Loucy (cell line): ENCODE results near the gene DOLK.
"Not testable (repeated sequence)": the region's sequence is repeated elsewhere in the genome, so short reads cannot be mapped to it uniquely, and the experiment has no call there.

Experiments used
- H2AFZ ChIP-seq: fragments of 200-600 bp; sonication (generic); 2 replicates; pipeline ENCODE4 v1.6.0; 2016; ENCODE audit warnings: antibody characterized with exemption, mild to moderate bottlenecking, low read length, moderate library complexity
- H3F3A ChIP-seq: fragments of 200-600 bp; 2 replicates; pipeline ENCODE4 v1.6.0; 2016; ENCODE audit warnings: antibody characterized with exemption, low read depth, mild to moderate bottlenecking
- H3K27me3 ChIP-seq: fragments of 200-600 bp; sonication (generic); 2 replicates; pipeline ENCODE4 v1.6.1; 2014; ENCODE audit warnings: low read length, mild to moderate bottlenecking; ENCODE audit not compliant: insufficient read depth, poor library complexity, severe bottlenecking
- H3K36me3 ChIP-seq: fragments of 200-600 bp; sonication (generic); 2 replicates; pipeline ENCODE4 v1.6.1; 2016; ENCODE audit warnings: low read length; ENCODE audit not compliant: insufficient read depth
- H3K4me1 ChIP-seq: fragments of 200-600 bp; sonication (generic); 2 replicates; pipeline ENCODE4 v1.5.1; 2014; ENCODE audit warnings: low read length, mild to moderate bottlenecking; ENCODE audit not compliant: insufficient read depth, poor library complexity, severe bottlenecking
- H3K4me2 ChIP-seq: fragments of 200-600 bp; sonication (generic); 2 replicates; pipeline ENCODE4 v1.6.0; 2014; ENCODE audit warnings: antibody characterized with exemption, low read length, low read depth, mild to moderate bottlenecking; ENCODE audit not compliant: poor library complexity, severe bottlenecking
- H3K4me3 ChIP-seq: fragments of 200-600 bp; sonication (generic); 2 replicates; pipeline ENCODE4 v1.5.1; 2014; ENCODE audit warnings: low read length, mild to moderate bottlenecking, mixed read lengths; ENCODE audit not compliant: poor library complexity, severe bottlenecking
- H3K79me2 ChIP-seq: fragments of 200-600 bp; sonication (generic); 2 replicates; pipeline ENCODE4 v1.6.1; 2014; ENCODE audit warnings: low read length; ENCODE audit not compliant: insufficient read depth
- H3K9ac ChIP-seq: fragments of 200-600 bp; sonication (generic); 2 replicates; pipeline ENCODE4 v1.6.0; 2014; ENCODE audit warnings: mild to moderate bottlenecking, low read depth, low read length, moderate library complexity; ENCODE audit not compliant: poor library complexity, severe bottlenecking
- H3K9me2 ChIP-seq: fragments of 200-600 bp; sonication (generic); replicated peaks from 2 replicates; pipeline ENCODE4 v1.6.1; 2016; ENCODE audit warnings: low read depth, low read length, mixed read lengths
- H3K9me3 ChIP-seq: fragments of 200-600 bp; sonication (generic); 2 replicates; pipeline ENCODE4 v1.6.1; 2014; ENCODE audit warnings: mild to moderate bottlenecking, antibody characterized with exemption, low read length, low read depth; ENCODE audit not compliant: insufficient read depth
- H4K20me1 ChIP-seq: fragments of 200-600 bp; sonication (generic); 2 replicates; pipeline ENCODE4 v1.6.0; 2014; ENCODE audit warnings: antibody characterized with exemption, low read length, mild to moderate bottlenecking; ENCODE audit not compliant: insufficient read depth, poor library complexity, severe bottlenecking
- CTCF ChIP-seq: fragments of 200-600 bp; sonication (generic); conservative IDR thresholded peaks from 2 replicates; pipeline ENCODE4 v1.5.1; 2014; ENCODE audit warnings: mild to moderate bottlenecking, antibody characterized with exemption, low read length
- EZH2phosphoT487 ChIP-seq: fragments of 200-600 bp; IDR thresholded peaks from 2 replicates; pipeline ENCODE4 v1.6.1; 2018; ENCODE audit warnings: antibody characterized with exemption, mild to moderate bottlenecking, moderate library complexity, borderline replicate concordance

DOLK gene

GRCh38 chr9:128947277-128947526, 201 bp downstream of the DOLK start:
- H3K27me3 ChIP-seq: no peaks in the 10 kb centered on the region
- peak overlapping the region; percentile 91 for H3K9ac ChIP-seq
- H3K4me2 ChIP-seq: peak overlapping the region; percentile 65
- H3K4me3 ChIP-seq: peak overlapping the region; percentile 93
- H2AFZ ChIP-seq: peak overlapping the region; percentile 70; the same call in 1 of the 2 replicates
- no peaks in the 10 kb centered on the region for H3K9me2 ChIP-seq
- peaks cover 24% of the 10 kb centered on the region for H3K79me2 ChIP-seq
- no peaks in the 10 kb centered on the region for H3K36me3 ChIP-seq
- H4K20me1 ChIP-seq: no peaks in the 10 kb centered on the region
- H3K9me3 ChIP-seq: no peaks in the 10 kb centered on the region
- no peaks in the 10 kb centered on the region for H3K4me1 ChIP-seq
- no peaks in the 10 kb centered on the region for H3F3A ChIP-seq
- no peak for TF ChIP-seq CTCF
- TF ChIP-seq EZH2phosphoT487: no peak

DNA sequence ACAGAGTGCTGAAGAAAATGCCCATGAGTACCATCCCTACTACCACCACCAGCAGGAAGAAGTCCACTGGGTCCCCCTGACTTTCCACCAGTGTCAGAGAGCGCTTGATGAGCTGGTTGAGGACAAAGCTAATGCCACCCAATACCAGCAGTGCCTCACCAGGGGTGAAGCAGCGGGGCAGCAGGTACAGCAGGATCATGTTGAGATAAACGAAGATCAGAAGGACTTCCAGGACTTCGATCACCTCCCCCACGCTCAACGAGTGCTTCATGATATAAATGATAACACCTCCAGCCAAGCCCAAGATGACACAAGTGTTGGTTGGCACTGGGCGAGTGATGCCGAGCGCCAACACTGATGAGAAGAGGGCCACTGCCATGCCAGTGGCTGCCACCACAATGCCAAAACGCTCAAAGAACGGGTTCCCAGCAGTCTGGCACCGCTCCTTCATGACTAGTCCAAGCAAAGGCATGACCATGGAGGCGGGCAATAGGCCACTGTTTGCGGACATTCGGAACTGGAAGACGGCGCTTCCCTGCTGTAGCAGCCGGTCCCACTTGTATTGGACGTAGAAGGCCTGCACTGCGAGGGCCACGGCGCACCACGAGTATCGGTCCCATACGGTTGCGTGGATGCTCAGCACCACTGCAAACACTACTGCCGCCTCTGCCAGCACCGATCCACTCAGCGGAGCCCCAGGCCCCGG, 679 bp downstream of the DOLK start:
- Histone ChIP-seq H3K4me1 (no peaks in the 10 kb centered on the region), H3K9me2 (no peaks in the 10 kb centered on the region), H4K20me1 (no peaks in the 10 kb centered on the region), H3K9ac (peak overlapping the region; percentile 91), H2AFZ (peak overlapping the region; percentile 70; the same call in 1 of the 2 replicates), H3F3A (no peaks in the 10 kb centered on the region), H3K4me3 (peak overlapping the region; percentile 93), H3K79me2 (peaks cover 24% of the 10 kb centered on the region), H3K36me3 (no peaks in the 10 kb centered on the region), H3K9me3 (no peaks in the 10 kb centered on the region), H3K4me2 (peak overlapping the region; percentile 65), H3K27me3 (no peaks in the 10 kb centered on the region)
- TF ChIP-seq CTCF (no peak), EZH2phosphoT487 (no peak)

GRCh38 chr9:128945798-128946501, 1.5 kb downstream of the DOLK start:
- Histone ChIP-seq H3K9me3 (no peaks in the 10 kb centered on the region), H3F3A (no peaks in the 10 kb centered on the region), H3K27me3 (no peaks in the 10 kb centered on the region), H3K9me2 (no peaks in the 10 kb centered on the region), H3K4me3 (no peak overlapping the region), H2AFZ (no peak overlapping the region), H3K9ac (no peak overlapping the region), H3K4me2 (peak overlapping the region; percentile 65), H3K36me3 (no peaks in the 10 kb centered on the region), H3K4me1 (no peaks in the 10 kb centered on the region), H3K79me2 (peaks cover 24% of the 10 kb centered on the region), H4K20me1 (no peaks in the 10 kb centered on the region)
- TF ChIP-seq CTCF (no peak), EZH2phosphoT487 (no peak)

GRCh38 chr9:128944966-128945365, 2.4 kb downstream of the DOLK start:
- H3K4me3 ChIP-seq, H2AFZ ChIP-seq, H3K9me2 ChIP-seq, H3K4me2 ChIP-seq, H3K27me3 ChIP-seq, H3K4me1 ChIP-seq, H4K20me1 ChIP-seq, H3K9me3 ChIP-seq, H3F3A ChIP-seq, H3K9ac ChIP-seq, H3K36me3 ChIP-seq: not testable (repeated sequence)
- peaks cover 24% of the 10 kb centered on the region for H3K79me2 ChIP-seq
